22Rv1 (cell line): ENCODE data around the gene ZFPL1.

ENCODE experiments used
- ZFX ChIP-seq: fragments of 450-650 bp; IDR thresholded peaks from 2 replicates; pipeline ENCODE4 v1.6.1; 2017; ENCODE audit warnings: antibody characterized with exemption, borderline replicate concordance
- TF ChIP-seq, protein P1 (sequence below): fragments of 450-650 bp; IDR thresholded peaks from 2 replicates; pipeline ENCODE4 v1.5.1; 2017; ENCODE audit warnings: mild to moderate bottlenecking

DNA sequence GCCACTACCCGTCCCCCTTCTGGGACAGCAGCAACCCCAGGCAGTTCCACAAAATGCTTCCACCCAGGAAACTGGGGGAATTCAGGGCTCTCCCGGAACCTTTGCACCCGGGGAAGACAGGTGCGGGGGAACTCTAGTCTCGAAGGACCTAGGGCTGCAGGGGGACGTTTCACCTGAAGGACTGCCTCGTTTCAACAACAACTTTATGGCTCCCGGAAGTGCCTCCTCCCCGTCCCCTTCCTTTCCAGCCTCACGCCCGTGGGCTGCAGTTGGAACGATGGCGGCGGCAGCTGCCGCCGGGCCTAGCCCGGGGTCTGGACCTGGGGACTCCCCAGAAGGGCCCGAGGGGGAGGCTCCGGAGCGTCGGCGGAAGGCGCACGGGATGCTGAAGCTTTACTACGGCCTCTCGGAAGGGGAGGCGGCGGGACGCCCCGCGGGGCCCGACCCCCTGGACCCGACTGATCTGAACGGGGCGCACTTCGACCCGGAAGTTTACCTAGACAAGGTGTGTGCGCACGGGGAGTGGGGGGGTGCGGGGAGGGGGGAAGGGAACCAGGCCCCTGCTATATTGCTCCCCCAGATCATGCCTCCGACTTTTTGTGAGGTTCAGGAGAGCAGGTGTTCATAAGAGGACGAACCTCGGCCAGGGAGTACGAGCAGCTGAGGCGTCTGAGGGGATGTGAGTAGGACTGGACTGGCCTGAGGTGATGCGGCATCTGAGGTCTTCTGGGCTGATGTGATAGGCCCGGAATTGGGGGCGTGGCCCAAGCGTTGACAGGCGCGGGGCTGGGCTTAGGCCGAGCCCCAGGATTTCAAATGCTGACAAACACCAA, 12.2 kb downstream of the ZFPL1 start, which contains the start of gene VPS51:
- TF ChIP-seq, protein P1, sequence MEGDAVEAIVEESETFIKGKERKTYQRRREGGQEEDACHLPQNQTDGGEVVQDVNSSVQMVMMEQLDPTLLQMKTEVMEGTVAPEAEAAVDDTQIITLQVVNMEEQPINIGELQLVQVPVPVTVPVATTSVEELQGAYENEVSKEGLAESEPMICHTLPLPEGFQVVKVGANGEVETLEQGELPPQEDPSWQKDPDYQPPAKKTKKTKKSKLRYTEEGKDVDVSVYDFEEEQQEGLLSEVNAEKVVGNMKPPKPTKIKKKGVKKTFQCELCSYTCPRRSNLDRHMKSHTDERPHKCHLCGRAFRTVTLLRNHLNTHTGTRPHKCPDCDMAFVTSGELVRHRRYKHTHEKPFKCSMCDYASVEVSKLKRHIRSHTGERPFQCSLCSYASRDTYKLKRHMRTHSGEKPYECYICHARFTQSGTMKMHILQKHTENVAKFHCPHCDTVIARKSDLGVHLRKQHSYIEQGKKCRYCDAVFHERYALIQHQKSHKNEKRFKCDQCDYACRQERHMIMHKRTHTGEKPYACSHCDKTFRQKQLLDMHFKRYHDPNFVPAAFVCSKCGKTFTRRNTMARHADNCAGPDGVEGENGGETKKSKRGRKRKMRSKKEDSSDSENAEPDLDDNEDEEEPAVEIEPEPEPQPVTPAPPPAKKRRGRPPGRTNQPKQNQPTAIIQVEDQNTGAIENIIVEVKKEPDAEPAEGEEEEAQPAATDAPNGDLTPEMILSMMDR: no peak
- TF ChIP-seq ZFX: no peak
